Epithelial cell of proximal tubule (primary cell): ENCODE measurements around the gene CD58. TPM values are rescaled to one million over a fixed set of nuclear protein-coding genes. Genes with fewer than 3 reads are reported as not detected.

Experiments used
- DNase-seq: peaks from one replicate; pipeline ENCODE4 v3.0.0-alpha.2; 2011; ENCODE audit warnings: low read depth
- H3K4me3 ChIP-seq: 2 replicates; pipeline ENCODE4 v1.5.1; 2011; ENCODE audit warnings: low read depth, mild to moderate bottlenecking, low read length
- CTCF ChIP-seq: conservative IDR thresholded peaks from 2 replicates; pipeline ENCODE4 v1.5.1; 2012; ENCODE audit warnings: low read depth, mild to moderate bottlenecking, low read length
- total RNA-seq: library from RNA; depleted of rRNA; stranded (reverse); fragments of >200 nt; gene quantifications from 2 replicates; pipeline ENCODE4 v1.2.3, GENCODE V29; 2015

CD58 gene
- total RNA-seq, 1 donor from 2014 or later, result 14.2 TPM

- DNase-seq, result no peak
- no peak for TF ChIP-seq CTCF
Observed at GRCh38 chr1:116533429-116533820, 37.4 kb downstream of the CD58 start.

DNA sequence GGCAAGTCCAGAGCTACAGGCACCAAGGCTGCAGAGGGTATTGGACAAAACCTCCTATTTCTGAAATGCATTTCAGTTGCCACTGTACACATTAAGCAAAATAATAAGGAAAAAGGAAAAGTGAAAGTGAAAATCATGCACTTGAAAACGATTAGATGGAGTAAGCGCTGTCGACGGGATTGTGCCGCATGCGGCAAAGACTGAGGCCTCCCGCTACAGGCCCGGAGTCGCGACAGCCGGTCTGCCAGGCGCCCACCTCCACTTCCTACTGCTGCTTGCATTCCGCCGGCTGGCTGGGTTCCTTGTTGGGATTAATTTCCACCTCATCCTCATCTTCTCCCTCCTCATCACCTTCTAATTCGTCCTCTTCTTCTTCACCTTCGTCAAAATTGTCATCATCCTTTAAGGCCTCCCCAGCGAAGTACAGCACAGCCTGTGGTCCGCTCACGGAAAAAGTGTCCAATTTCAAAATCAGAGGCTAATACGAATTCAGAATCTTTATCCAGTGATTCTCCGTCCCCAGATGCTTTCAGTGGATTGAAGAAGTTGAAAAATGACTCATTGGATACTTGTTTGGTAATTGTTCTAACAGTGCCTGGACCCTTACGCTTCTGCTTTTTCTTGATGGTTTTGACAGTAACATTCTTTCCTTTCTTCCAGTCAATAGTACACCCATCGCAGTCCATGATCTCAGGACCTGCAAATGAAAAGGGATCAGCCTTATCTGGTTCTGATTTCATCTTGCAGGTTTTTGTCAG lies 38.0 kb downstream of the CD58 start:
- no peak for DNase-seq
- TF ChIP-seq CTCF, result no peak
- H3K4me3 ChIP-seq, result no peak overlapping the region

More at GRCh38 chr1:116533429-116533820, 37.4 kb downstream of the CD58 start:
- no peak overlapping the region for H3K4me3 ChIP-seq

- DNase-seq, result no peak
- no peak for TF ChIP-seq CTCF
Observed at GRCh38 chr1:116531917-116532316, 38.9 kb downstream of the CD58 start.

GRCh38 chr1:116529681-116530080 lies 41.1 kb downstream of the CD58 start:
- no peak for TF ChIP-seq CTCF
- no peak overlapping the region for H3K4me3 ChIP-seq
- DNase-seq, result peak; percentile 18

More at GRCh38 chr1:116531917-116532316, 38.9 kb downstream of the CD58 start:
- no peak overlapping the region for H3K4me3 ChIP-seq

- no peak overlapping the region for H3K4me3 ChIP-seq
- TF ChIP-seq CTCF, result no peak
- DNase-seq, result no peak
Observed at GRCh38 chr1:116529199-116529631, 41.6 kb downstream of the CD58 start.

DNA sequence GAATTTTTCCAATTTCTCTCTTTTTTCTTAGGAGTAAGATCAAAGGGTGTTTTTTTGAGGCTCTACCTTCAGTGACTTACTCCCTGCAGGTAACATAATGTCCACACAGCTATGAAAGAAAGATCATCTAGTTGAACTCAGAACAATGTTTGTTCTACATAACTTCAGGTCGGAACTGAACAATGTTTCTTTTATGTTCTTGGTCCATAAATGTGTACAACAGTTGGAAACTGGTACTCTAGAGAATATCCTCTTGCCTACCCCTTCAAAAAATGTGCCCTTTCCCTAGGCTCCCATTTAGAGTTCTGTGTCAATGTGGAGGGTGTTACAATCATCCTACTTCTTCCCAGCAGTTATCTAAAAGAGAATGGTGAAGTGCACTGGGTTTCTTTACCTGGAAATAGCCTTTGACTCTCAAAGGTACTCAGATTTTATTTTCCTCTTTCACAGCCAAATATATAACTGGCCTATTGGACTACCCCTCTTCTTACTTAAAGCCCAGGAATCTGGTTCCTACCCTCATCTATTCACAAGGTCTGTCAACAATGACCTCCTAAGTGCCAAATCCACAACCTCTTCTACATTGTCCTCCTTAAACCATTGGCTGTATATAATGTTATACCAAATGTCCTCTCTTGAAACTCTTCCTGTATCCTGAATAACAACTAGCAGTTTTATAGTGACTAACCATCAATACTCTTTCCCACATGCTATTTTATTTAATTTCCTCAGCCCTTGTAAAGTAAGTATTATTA lies 42.3 kb downstream of the CD58 start:
- no peak for TF ChIP-seq CTCF
- H3K4me3 ChIP-seq, result no peak overlapping the region
- no peak for DNase-seq
